OCI-LY7 (cell line): ENCODE measurements around the gene DIP2C. TPM values are rescaled to one million over a fixed set of nuclear protein-coding genes. Genes with fewer than 3 reads are reported as not detected.

ENCODE experiments used
- BruUV-seq: library from RNA; stranded (reverse); fragments of 400-500 nt; replicated peaks from 2 replicates; lab custom pipeline; 2021; lab: Mats Ljungman, UMichigan
- CTCF ChIA-PET: fragments of 300-600 bp; sonication (Branson Sonifier 250); formaldehyde crosslinking; loops from one replicate; lab custom pipeline; 2022; ENCODE audit warnings: antibody characterized with exemption; ENCODE audit not compliant: unreplicated experiment; lab: Charles Lee
- POLR2A ChIA-PET: fragments of 300-600 bp; sonication (Branson Sonifier 250); formaldehyde crosslinking; loops from one replicate; lab custom pipeline; 2022; ENCODE audit warnings: antibody characterized with exemption; lab: Charles Lee
- DNase-seq: peaks from one replicate; pipeline ENCODE4 v3.0.0-alpha.2; 2015; ENCODE audit warnings: low spot score
- H2AFZ ChIP-seq: fragments of 200-600 bp; sonication (generic), shearing (Covaris generic); 2 replicates; pipeline ENCODE4 v1.6.1; 2014; ENCODE audit warnings: mild to moderate bottlenecking, antibody characterized with exemption, low read length, moderate library complexity
- H3K27ac ChIP-seq: fragments of 200-600 bp; sonication (generic); 2 replicates; pipeline ENCODE4 v1.5.1; 2014; ENCODE audit warnings: mixed run types, low read depth, mild to moderate bottlenecking, moderate library complexity, low read length, inconsistent platforms; ENCODE audit not compliant: poor library complexity, severe bottlenecking
- H3K36me3 ChIP-seq: fragments of 200-600 bp; sonication (generic); 2 replicates; pipeline ENCODE4 v1.6.1; 2014; ENCODE audit warnings: mild to moderate bottlenecking, antibody characterized with exemption, low read length, moderate library complexity, mixed read lengths; ENCODE audit not compliant: insufficient read depth
- H3K4me1 ChIP-seq: fragments of 200-600 bp; sonication (generic); 2 replicates; pipeline ENCODE4 v1.5.1; 2014; ENCODE audit warnings: mild to moderate bottlenecking, low read length; ENCODE audit not compliant: insufficient read depth, poor library complexity, severe bottlenecking
- H3K4me2 ChIP-seq: fragments of 200-600 bp; sonication (generic); 2 replicates; pipeline ENCODE4 v1.6.1; 2014; ENCODE audit warnings: mild to moderate bottlenecking, low read length
- H3K4me3 ChIP-seq: fragments of 200-600 bp; sonication (generic); 2 replicates; pipeline ENCODE4 v1.5.1; 2014; ENCODE audit warnings: mild to moderate bottlenecking, low read depth, low read length; ENCODE audit not compliant: poor library complexity, severe bottlenecking
- H3K79me2 ChIP-seq: fragments of 200-600 bp; sonication (generic); 2 replicates; pipeline ENCODE4 v1.6.1; 2016; ENCODE audit warnings: low read depth, mild to moderate bottlenecking, low read length, moderate library complexity, mixed read lengths; ENCODE audit not compliant: insufficient read depth
- H3K9me2 ChIP-seq: fragments of 200-600 bp; sonication (generic); 2 replicates; pipeline ENCODE4 v1.6.1; 2016; ENCODE audit warnings: mild to moderate bottlenecking, low read length, mixed read lengths; ENCODE audit not compliant: insufficient read depth
- H3K9me3 ChIP-seq: fragments of 200-600 bp; sonication (generic); 2 replicates; pipeline ENCODE4 v1.6.1; 2014; ENCODE audit warnings: mild to moderate bottlenecking, mixed run types, low read length, mixed read lengths
- H4K20me1 ChIP-seq: fragments of 200-600 bp; sonication (generic); 2 replicates; pipeline ENCODE4 v1.6.1; 2014; ENCODE audit warnings: mild to moderate bottlenecking, antibody characterized with exemption, low read length, moderate library complexity, mixed read lengths; ENCODE audit not compliant: insufficient read depth
- CTCF ChIP-seq: fragments of 200-600 bp; sonication (generic); conservative IDR thresholded peaks from 2 replicates; pipeline ENCODE4 v1.5.1; 2014; ENCODE audit warnings: mild to moderate bottlenecking, antibody characterized with exemption, low read length, moderate library complexity, mixed read lengths
- EZH2phosphoT487 ChIP-seq: fragments of 200-600 bp; sonication (generic); IDR thresholded peaks from 2 replicates; pipeline ENCODE4 v1.6.1; 2018; ENCODE audit warnings: low read depth, borderline replicate concordance, mild to moderate bottlenecking, mixed run types, antibody characterized with exemption, low read length, moderate library complexity, mixed read lengths
- intact Hi-C: fragments of 100-400 bp; cut with micrococcal nuclease; formaldehyde crosslinking; loops from one replicate; pipeline ENCODE4 v1.10.0; 2022; ENCODE audit not compliant: unreplicated experiment
- total RNA-seq, 2 experiments: library from RNA; depleted of rRNA in 1 of 2; stranded (reverse); fragments of >200 nt in 1 of 2; shearing (Covaris generic) in 1 of 2; gene quantifications; 2 replicates each; pipeline ENCODE4 v1.2.3, GENCODE V29; 2014 to 2022

The DIP2C gene
- total RNA-seq, 2 experiments from 2014 or later: 10.9 to 29.5 TPM

GRCh38 chr10:636769-637168, 52.7 kb downstream of the DIP2C start:
- Histone ChIP-seq H3K27ac (no peak overlapping the region), H3K4me1 (no peaks in the 10 kb centered on the region), H3K4me2 (no peak overlapping the region), H2AFZ (no peak overlapping the region), H3K9me2 (no peaks in the 10 kb centered on the region), H3K79me2 (no peaks in the 10 kb centered on the region), H3K36me3 (no peaks in the 10 kb centered on the region), H4K20me1 (no peaks in the 10 kb centered on the region), H3K9me3 (no peaks in the 10 kb centered on the region), H3K4me3 (no peak overlapping the region)
- BruUV-seq: no TSS peak
- CTCF ChIA-PET: no interaction called here
- TF ChIP-seq EZH2phosphoT487 (no peak), CTCF (no peak)
- intact Hi-C loops: no loop called here
- POLR2A ChIA-PET: no interaction called here
- no peak for DNase-seq

GRCh38 chr10:636016-636730, 53.3 kb downstream of the DIP2C start:
- POLR2A ChIA-PET: no interaction called here
- Histone ChIP-seq H3K36me3 (no peaks in the 10 kb centered on the region), H3K27ac (no peak overlapping the region), H4K20me1 (no peaks in the 10 kb centered on the region), H2AFZ (no peak overlapping the region), H3K4me1 (no peaks in the 10 kb centered on the region), H3K9me3 (no peaks in the 10 kb centered on the region), H3K79me2 (no peaks in the 10 kb centered on the region), H3K4me3 (no peak overlapping the region), H3K9me2 (no peaks in the 10 kb centered on the region), H3K4me2 (no peak overlapping the region)
- no peak for DNase-seq
- BruUV-seq: no TSS peak
- TF ChIP-seq CTCF: no peak
- no peak for TF ChIP-seq EZH2phosphoT487
- CTCF ChIA-PET: no interaction called here
- intact Hi-C loops: no loop called here

- ChIA-PET POLR2A (no interaction called here), CTCF (no interaction called here)
- Histone ChIP-seq H3K4me3 (no peak overlapping the region), H3K4me2 (no peak overlapping the region), H4K20me1 (no peaks in the 10 kb centered on the region), H3K4me1 (no peaks in the 10 kb centered on the region), H2AFZ (no peak overlapping the region), H3K9me2 (no peaks in the 10 kb centered on the region), H3K9me3 (no peaks in the 10 kb centered on the region), H3K27ac (no peak overlapping the region), H3K79me2 (no peaks in the 10 kb centered on the region), H3K36me3 (no peaks in the 10 kb centered on the region)
- no TSS peak for BruUV-seq
- no peak for DNase-seq
- intact Hi-C loops: no loop called here
- TF ChIP-seq EZH2phosphoT487: no peak
- no peak for TF ChIP-seq CTCF
Measured at GRCh38 chr10:635088-635861, 54.2 kb downstream of the DIP2C start.
